ENCODE results near the gene LIPI. TPM values are rescaled to one million over a fixed set of nuclear protein-coding genes. Genes with fewer than 3 reads are reported as not detected.

Gene LIPI
- total RNA-seq, 1 donor from 2014 or later = not detected

- TF ChIP-seq CTCF (IDR thresholded peaks at IDR 0.05) = no peak
- TF ChIP-seq POLR2A (IDR thresholded peaks at IDR 0.05) = no peak
- no peak for TF ChIP-seq POLR2AphosphoS5 (IDR thresholded peaks at IDR 0.05; ENCODE audit: insufficient read depth in 1 of 2, low read depth in 1 of 2)
- DNase-seq (ENCODE audit: extremely low spot score in 2 of 2) = no peak
- Histone ChIP-seq H3K4me1 (no peaks in the 10 kb centered on the region), H3K4me3 (no peak overlapping the region), H3K27ac (no peak overlapping the region), H3K36me3 (no peaks in the 10 kb centered on the region), H3K27me3 (no peaks in the 10 kb centered on the region), H3K9me3 (no peaks in the 10 kb centered on the region)
- intact Hi-C loops (cut with DNase I) = no loop called here
Observed at GRCh38 chr21:14121719-14122118, 89.0 kb downstream of the LIPI start.

GRCh38 chr21:14120091-14120734 is 90.5 kb downstream of the LIPI start:
- H3K27ac ChIP-seq = no peak overlapping the region
- intact Hi-C loops (cut with DNase I) = no loop called here
- H3K4me3 ChIP-seq = no peak overlapping the region
- TF ChIP-seq POLR2A (IDR thresholded peaks at IDR 0.05) (no peak), CTCF (IDR thresholded peaks at IDR 0.05) (no peak), POLR2AphosphoS5 (IDR thresholded peaks at IDR 0.05; ENCODE audit: insufficient read depth in 1 of 2, low read depth in 1 of 2) (no peak)
- H3K27me3 ChIP-seq = no peaks in the 10 kb centered on the region
- H3K4me1 ChIP-seq = no peaks in the 10 kb centered on the region
- DNase-seq (ENCODE audit: extremely low spot score in 2 of 2) = no peak
- no peaks in the 10 kb centered on the region for H3K9me3 ChIP-seq
- no peaks in the 10 kb centered on the region for H3K36me3 ChIP-seq

- DNase-seq (ENCODE audit: extremely low spot score in 2 of 2) = no peak
- intact Hi-C loops (cut with DNase I) = no loop called here
Observed at GRCh38 chr21:14119038-14119437, 91.7 kb downstream of the LIPI start.

GRCh38 chr21:14116080-14116481 is 94.7 kb downstream of the LIPI start:
- TF ChIP-seq CTCF (IDR thresholded peaks at IDR 0.05) (no peak), POLR2A (IDR thresholded peaks at IDR 0.05) (no peak), POLR2AphosphoS5 (IDR thresholded peaks at IDR 0.05; ENCODE audit: insufficient read depth in 1 of 2, low read depth in 1 of 2) (no peak)
- Histone ChIP-seq H3K36me3 (no peaks in the 10 kb centered on the region), H3K9me3 (no peaks in the 10 kb centered on the region), H3K4me1 (no peaks in the 10 kb centered on the region), H3K27me3 (no peaks in the 10 kb centered on the region), H3K27ac (no peak overlapping the region), H3K4me3 (no peak overlapping the region)
- DNase-seq (ENCODE audit: extremely low spot score in 2 of 2) = no peak
- intact Hi-C loops (cut with DNase I) = no loop called here

More at GRCh38 chr21:14119038-14119437, 91.7 kb downstream of the LIPI start:
- Histone ChIP-seq H3K27ac (no peak overlapping the region), H3K36me3 (no peaks in the 10 kb centered on the region), H3K4me1 (no peaks in the 10 kb centered on the region), H3K4me3 (no peak overlapping the region), H3K27me3 (no peaks in the 10 kb centered on the region), H3K9me3 (no peaks in the 10 kb centered on the region)
- TF ChIP-seq POLR2AphosphoS5 (IDR thresholded peaks at IDR 0.05; ENCODE audit: insufficient read depth in 1 of 2, low read depth in 1 of 2) (no peak), CTCF (IDR thresholded peaks at IDR 0.05) (no peak), POLR2A (IDR thresholded peaks at IDR 0.05) (no peak)

- no peaks in the 10 kb centered on the region for H3K9me3 ChIP-seq
- intact Hi-C loops (cut with DNase I) = no loop called here
Observed at GRCh38 chr21:14115646-14116045, 95.1 kb downstream of the LIPI start.

More at GRCh38 chr21:14115646-14116045, 95.1 kb downstream of the LIPI start:
- TF ChIP-seq CTCF (IDR thresholded peaks at IDR 0.05) (no peak), POLR2AphosphoS5 (IDR thresholded peaks at IDR 0.05; ENCODE audit: insufficient read depth in 1 of 2, low read depth in 1 of 2) (no peak), POLR2A (IDR thresholded peaks at IDR 0.05) (no peak)
- Histone ChIP-seq H3K27ac (no peak overlapping the region), H3K4me3 (no peak overlapping the region), H3K4me1 (no peaks in the 10 kb centered on the region), H3K27me3 (no peaks in the 10 kb centered on the region), H3K36me3 (no peaks in the 10 kb centered on the region)
- DNase-seq (ENCODE audit: extremely low spot score in 2 of 2) = no peak

All from vagina (tissue), 2 donors.